ENCODE measurements around the gene HMCN2. TPM values are rescaled to one million over a fixed set of nuclear protein-coding genes. Genes with fewer than 3 reads are reported as not detected.

Gene HMCN2
- total and polyA plus RNA-seq, 2 donors (not counting 3 experiments of a cell fraction or from before 2014, with no cell fraction given) = 0.04 to 0.24 TPM

GRCh38 chr9:130441031-130441430, 175.5 kb downstream of the HMCN2 start:
- Histone ChIP-seq H3K4me1 (ENCODE audit: control insufficient read depth, extremely low read depth, insufficient read depth, low read length) (peaks cover 7% of the 10 kb centered on the region), H3K27me3 (ENCODE audit: control insufficient read depth in 2 of 2, insufficient read depth in 2 of 2, low read length in 2 of 2) (peaks cover 0 to 4% of the 10 kb centered on the region in 2 experiments), H3K9me1 (replicated peaks; ENCODE audit: control insufficient read depth, extremely low read depth, insufficient read depth, low read length) (no peaks in the 10 kb centered on the region), H3K36me3 (ENCODE audit: control insufficient read depth in 2 of 2, extremely low read depth in 1 of 2, insufficient read depth in 2 of 2, low read length in 2 of 2) (no peaks in the 10 kb centered on the region), H3K4me3 (replicated peaks in 1 of 3; ENCODE audit: insufficient read depth in 1 of 3, low read depth in 1 of 3, low read length in 3 of 3) (no peak overlapping the region), H3K9ac (replicated peaks; ENCODE audit: extremely low read depth, insufficient read depth, low read length) (no peak overlapping the region), H3K9me3 (replicated peaks; ENCODE audit: control insufficient read depth, insufficient read depth, low read length) (no peaks in the 10 kb centered on the region), H2AFZ (ENCODE audit: low read depth, low read length) (no peak overlapping the region), H3K27ac (ENCODE audit: insufficient read depth, low read depth, low read length) (no peak overlapping the region), H3K4me2 (ENCODE audit: insufficient read depth, low read length) (no peak overlapping the region), H4K20me1 (replicated peaks; ENCODE audit: control insufficient read depth, extremely low read depth, insufficient read depth, low read length) (no peaks in the 10 kb centered on the region), H3K79me2 (ENCODE audit: control insufficient read depth, insufficient read depth, low read length) (no peaks in the 10 kb centered on the region)
- TF ChIP-seq MYC (IDR thresholded peaks at IDR 0.05; ENCODE audit: low read depth, low read length) (no peak), FOS (IDR thresholded peaks at IDR 0.05; ENCODE audit: borderline replicate concordance, insufficient read depth, low read length) (no peak), POLR2A (IDR thresholded peaks at IDR 0.05; ENCODE audit: low read depth, low read length) (no peak), POLR2AphosphoS5 (IDR thresholded peaks at IDR 0.05; ENCODE audit: insufficient read depth, low read depth, low read length) (no peak), JUN (IDR thresholded peaks at IDR 0.05; ENCODE audit: borderline replicate concordance, insufficient read depth, insufficient read length, low read depth) (no peak), EZH2 (IDR thresholded peaks at IDR 0.05; ENCODE audit: borderline replicate concordance, low read depth, low read length, severe bottlenecking) (no peak), GATA2 (IDR thresholded peaks at IDR 0.05; ENCODE audit: insufficient read depth, insufficient read length, low read depth, low read length) (no peak)
- TF ChIP-seq, protein P1, sequence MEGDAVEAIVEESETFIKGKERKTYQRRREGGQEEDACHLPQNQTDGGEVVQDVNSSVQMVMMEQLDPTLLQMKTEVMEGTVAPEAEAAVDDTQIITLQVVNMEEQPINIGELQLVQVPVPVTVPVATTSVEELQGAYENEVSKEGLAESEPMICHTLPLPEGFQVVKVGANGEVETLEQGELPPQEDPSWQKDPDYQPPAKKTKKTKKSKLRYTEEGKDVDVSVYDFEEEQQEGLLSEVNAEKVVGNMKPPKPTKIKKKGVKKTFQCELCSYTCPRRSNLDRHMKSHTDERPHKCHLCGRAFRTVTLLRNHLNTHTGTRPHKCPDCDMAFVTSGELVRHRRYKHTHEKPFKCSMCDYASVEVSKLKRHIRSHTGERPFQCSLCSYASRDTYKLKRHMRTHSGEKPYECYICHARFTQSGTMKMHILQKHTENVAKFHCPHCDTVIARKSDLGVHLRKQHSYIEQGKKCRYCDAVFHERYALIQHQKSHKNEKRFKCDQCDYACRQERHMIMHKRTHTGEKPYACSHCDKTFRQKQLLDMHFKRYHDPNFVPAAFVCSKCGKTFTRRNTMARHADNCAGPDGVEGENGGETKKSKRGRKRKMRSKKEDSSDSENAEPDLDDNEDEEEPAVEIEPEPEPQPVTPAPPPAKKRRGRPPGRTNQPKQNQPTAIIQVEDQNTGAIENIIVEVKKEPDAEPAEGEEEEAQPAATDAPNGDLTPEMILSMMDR (IDR thresholded peaks at IDR 0.05; ENCODE audit: extremely low read depth in 1 of 2, insufficient read depth in 1 of 2, low read depth in 1 of 2, low read length in 2 of 2) = no peak
- TF ChIP-seq, protein P2, sequence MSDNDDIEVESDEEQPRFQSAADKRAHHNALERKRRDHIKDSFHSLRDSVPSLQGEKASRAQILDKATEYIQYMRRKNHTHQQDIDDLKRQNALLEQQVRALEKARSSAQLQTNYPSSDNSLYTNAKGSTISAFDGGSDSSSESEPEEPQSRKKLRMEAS (IDR thresholded peaks at IDR 0.05; ENCODE audit: insufficient read depth, insufficient read length) = no peak
- POLR2A ChIA-PET = no interaction called here
- CTCF ChIA-PET = no interaction called here
- intact Hi-C loops (cut with micrococcal nuclease) = no loop called here
- dilution Hi-C loops (cut with MboI; ENCODE audit: extremely low pct_ligation_motif_present, low sequenced_read_pairs) = no loop called here
- FAIRE-seq (no peak), DNase-seq (ENCODE audit: low read depth, low spot score) (no peak)
- BruUV-seq (replicated peaks) = no TSS peak
